ENCODE measurements around the gene NKAIN4.

- no peak for TF ChIP-seq EZH2 (IDR thresholded peaks at IDR 0.05; ENCODE audit: low read depth)
- TF ChIP-seq, protein P1, sequence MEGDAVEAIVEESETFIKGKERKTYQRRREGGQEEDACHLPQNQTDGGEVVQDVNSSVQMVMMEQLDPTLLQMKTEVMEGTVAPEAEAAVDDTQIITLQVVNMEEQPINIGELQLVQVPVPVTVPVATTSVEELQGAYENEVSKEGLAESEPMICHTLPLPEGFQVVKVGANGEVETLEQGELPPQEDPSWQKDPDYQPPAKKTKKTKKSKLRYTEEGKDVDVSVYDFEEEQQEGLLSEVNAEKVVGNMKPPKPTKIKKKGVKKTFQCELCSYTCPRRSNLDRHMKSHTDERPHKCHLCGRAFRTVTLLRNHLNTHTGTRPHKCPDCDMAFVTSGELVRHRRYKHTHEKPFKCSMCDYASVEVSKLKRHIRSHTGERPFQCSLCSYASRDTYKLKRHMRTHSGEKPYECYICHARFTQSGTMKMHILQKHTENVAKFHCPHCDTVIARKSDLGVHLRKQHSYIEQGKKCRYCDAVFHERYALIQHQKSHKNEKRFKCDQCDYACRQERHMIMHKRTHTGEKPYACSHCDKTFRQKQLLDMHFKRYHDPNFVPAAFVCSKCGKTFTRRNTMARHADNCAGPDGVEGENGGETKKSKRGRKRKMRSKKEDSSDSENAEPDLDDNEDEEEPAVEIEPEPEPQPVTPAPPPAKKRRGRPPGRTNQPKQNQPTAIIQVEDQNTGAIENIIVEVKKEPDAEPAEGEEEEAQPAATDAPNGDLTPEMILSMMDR (conservative IDR thresholded peaks at IDR 0.05) = no peak
Measured at GRCh38 chr20:63222541-63222940, 31.7 kb downstream of the NKAIN4 start.

All from PC-9 (cell line).